HepG2 (cell line): ENCODE measurements around the gene TTC4.

Source experiments
- BRCA1 ChIP-seq: sonication (generic); formaldehyde crosslinking; IDR thresholded peaks from 2 replicates; pipeline ENCODE4 v1.4.0; 2020; ENCODE audit warnings: missing genetic modification reagents
- CREB1 ChIP-seq, 2 experiments: fragments of 450-650 bp in 1 of 2; IDR thresholded peaks; 2 replicates each; pipeline ENCODE4 v1.6.1; 2016 to 2017; ENCODE audit warnings: control low read depth in 1 of 2, mild to moderate bottlenecking in 1 of 2, missing compliant biosample characterization in 1 of 2, missing genetic modification characterization in 1 of 2
- CTCF ChIP-seq: sonication (generic); formaldehyde crosslinking; IDR thresholded peaks from 2 replicates; pipeline ENCODE4 v1.5.0; 2020; ENCODE audit warnings: mild to moderate bottlenecking, missing genetic modification reagents, moderate library complexity
- NPAS2 ChIP-seq: sonication (generic); formaldehyde crosslinking; IDR thresholded peaks from 2 replicates; pipeline ENCODE4 v1.8.0; 2022; ENCODE audit warnings: mild to moderate bottlenecking, missing genetic modification reagents, borderline replicate concordance
- RBAK ChIP-seq: sonication (generic); formaldehyde crosslinking; IDR thresholded peaks from 2 replicates; pipeline ENCODE4 v1.5.1; 2020; ENCODE audit warnings: mild to moderate bottlenecking, missing genetic modification reagents
- REST ChIP-seq, 2 experiments: IDR thresholded peaks; 2 replicates each; pipeline ENCODE4 v1.6.1; 2011 to 2012; ENCODE audit warnings: low read length in 2 of 2, borderline replicate concordance in 1 of 2, low read depth in 1 of 2, mild to moderate bottlenecking in 1 of 2, moderate library complexity in 1 of 2
- ZNF737 ChIP-seq: sonication (generic); formaldehyde crosslinking; IDR thresholded peaks from 2 replicates; pipeline ENCODE4 v1.5.0; 2020; ENCODE audit warnings: missing genetic modification reagents, mild to moderate bottlenecking, borderline replicate concordance
- TF ChIP-seq, protein P1 (sequence below): sonication (generic); formaldehyde crosslinking; IDR thresholded peaks from 2 replicates; pipeline ENCODE4 v1.9.0; 2021; ENCODE audit warnings: missing genetic modification reagents, mild to moderate bottlenecking, borderline replicate concordance
- TF ChIP-seq, protein P2 (sequence below), 2 experiments: sonication (generic) in 1 of 2; formaldehyde crosslinking in 1 of 2; IDR thresholded peaks; 2 replicates each; pipeline versions ENCODE4 v1.4.0 to v1.6.1; 2018 to 2020; ENCODE audit warnings: missing genetic modification reagents in 2 of 2, borderline replicate concordance in 1 of 2, low read depth in 1 of 2, mild to moderate bottlenecking in 1 of 2, missing biosample characterization in 1 of 2
- TF ChIP-seq, protein P3 (sequence below): sonication (generic); formaldehyde crosslinking; IDR thresholded peaks from 2 replicates; pipeline ENCODE4 v1.4.0; 2020; ENCODE audit warnings: mild to moderate bottlenecking, missing genetic modification reagents

DNA sequence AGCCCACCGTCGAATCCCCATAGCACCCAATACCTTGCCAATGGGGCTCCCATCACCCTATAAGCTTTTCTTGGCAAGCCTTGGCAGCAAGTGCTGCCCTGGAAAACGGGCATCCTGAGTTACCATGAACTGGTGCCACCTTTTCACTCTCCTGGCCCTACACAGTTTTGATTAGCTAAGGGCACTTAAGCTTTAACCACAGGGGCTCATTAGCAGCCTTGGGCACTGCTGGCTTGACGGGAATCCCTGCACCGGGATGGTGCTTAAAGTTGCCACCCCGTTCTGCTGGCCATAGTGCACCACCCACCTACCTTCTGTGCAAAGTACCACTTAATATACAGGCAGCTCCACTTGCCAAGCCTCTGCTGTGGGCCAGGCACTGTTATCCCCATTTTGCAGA, 34.9 kb downstream of the TTC4 start:
- no peak for TF ChIP-seq ZNF737 (CRISPR knock-in tag)
- TF ChIP-seq CTCF (CRISPR knock-in tag): no peak
- no peak for TF ChIP-seq BRCA1 (CRISPR knock-in tag)
- TF ChIP-seq, protein P1, sequence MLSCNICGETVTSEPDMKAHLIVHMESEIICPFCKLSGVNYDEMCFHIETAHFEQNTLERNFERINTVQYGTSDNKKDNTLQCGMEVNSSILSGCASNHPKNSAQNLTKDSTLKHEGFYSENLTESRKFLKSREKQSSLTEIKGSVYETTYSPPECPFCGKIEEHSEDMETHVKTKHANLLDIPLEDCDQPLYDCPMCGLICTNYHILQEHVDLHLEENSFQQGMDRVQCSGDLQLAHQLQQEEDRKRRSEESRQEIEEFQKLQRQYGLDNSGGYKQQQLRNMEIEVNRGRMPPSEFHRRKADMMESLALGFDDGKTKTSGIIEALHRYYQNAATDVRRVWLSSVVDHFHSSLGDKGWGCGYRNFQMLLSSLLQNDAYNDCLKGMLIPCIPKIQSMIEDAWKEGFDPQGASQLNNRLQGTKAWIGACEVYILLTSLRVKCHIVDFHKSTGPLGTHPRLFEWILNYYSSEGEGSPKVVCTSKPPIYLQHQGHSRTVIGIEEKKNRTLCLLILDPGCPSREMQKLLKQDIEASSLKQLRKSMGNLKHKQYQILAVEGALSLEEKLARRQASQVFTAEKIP (CRISPR knock-in tag): no peak
- TF ChIP-seq, protein P2, sequence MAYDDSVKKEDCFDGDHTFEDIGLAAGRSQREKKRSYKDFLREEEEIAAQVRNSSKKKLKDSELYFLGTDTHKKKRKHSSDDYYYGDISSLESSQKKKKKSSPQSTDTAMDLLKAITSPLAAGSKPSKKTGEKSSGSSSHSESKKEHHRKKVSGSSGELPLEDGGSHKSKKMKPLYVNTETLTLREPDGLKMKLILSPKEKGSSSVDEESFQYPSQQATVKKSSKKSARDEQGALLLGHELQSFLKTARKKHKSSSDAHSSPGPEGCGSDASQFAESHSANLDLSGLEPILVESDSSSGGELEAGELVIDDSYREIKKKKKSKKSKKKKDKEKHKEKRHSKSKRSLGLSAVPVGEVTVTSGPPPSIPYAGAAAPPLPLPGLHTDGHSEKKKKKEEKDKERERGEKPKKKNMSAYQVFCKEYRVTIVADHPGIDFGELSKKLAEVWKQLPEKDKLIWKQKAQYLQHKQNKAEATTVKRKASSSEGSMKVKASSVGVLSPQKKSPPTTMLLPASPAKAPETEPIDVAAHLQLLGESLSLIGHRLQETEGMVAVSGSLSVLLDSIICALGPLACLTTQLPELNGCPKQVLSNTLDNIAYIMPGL (CRISPR knock-in tag; IDR thresholded peaks at IDR 0.05; ENCODE audit: borderline replicate concordance in 1 of 2, low read depth in 1 of 2): no peak
- no peak for TF ChIP-seq REST (IDR thresholded peaks at IDR 0.05; ENCODE audit: borderline replicate concordance in 1 of 2, low read depth in 1 of 2, low read length in 2 of 2)
- no peak for TF ChIP-seq NPAS2 (CRISPR knock-in tag)
- TF ChIP-seq, protein P3, sequence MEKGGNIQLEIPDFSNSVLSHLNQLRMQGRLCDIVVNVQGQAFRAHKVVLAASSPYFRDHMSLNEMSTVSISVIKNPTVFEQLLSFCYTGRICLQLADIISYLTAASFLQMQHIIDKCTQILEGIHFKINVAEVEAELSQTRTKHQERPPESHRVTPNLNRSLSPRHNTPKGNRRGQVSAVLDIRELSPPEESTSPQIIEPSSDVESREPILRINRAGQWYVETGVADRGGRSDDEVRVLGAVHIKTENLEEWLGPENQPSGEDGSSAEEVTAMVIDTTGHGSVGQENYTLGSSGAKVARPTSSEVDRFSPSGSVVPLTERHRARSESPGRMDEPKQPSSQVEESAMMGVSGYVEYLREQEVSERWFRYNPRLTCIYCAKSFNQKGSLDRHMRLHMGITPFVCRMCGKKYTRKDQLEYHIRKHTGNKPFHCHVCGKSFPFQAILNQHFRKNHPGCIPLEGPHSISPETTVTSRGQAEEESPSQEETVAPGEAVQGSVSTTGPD (CRISPR knock-in tag): no peak
- no peak for TF ChIP-seq RBAK (CRISPR knock-in tag)
- TF ChIP-seq CREB1 (IDR thresholded peaks at IDR 0.05): no peak
- no peak for TF ChIP-seq CREB1 (CRISPR knock-in tag; IDR thresholded peaks at IDR 0.05)
